Measurements from ENCODE around the gene HSPG2.

Gene HSPG2

GRCh38 chr1:21814981-21815582 lies 122.0 kb downstream of the HSPG2 start:
- no peak for TF ChIP-seq CTCF (conservative IDR thresholded peaks at IDR 0.05; ENCODE audit: low read depth, low read length)
- Histone ChIP-seq H3K27ac (no peak overlapping the region), H3K9ac (no peak overlapping the region), H3K4me3 (IDR thresholded peaks at IDR 0.05; ENCODE audit: insufficient read depth, low read depth, low read length) (no peak overlapping the region), H2AFZ (ENCODE audit: low read depth) (no peak overlapping the region), H3K27me3 (ENCODE audit: insufficient read depth, low read depth) (no peaks in the 10 kb centered on the region), H3K79me2 (ENCODE audit: insufficient read depth, low read depth) (no peaks in the 10 kb centered on the region), H3K4me1 (ENCODE audit: low read depth, poor library complexity, severe bottlenecking) (no peaks in the 10 kb centered on the region), H3K4me2 (no peak overlapping the region), H4K20me1 (ENCODE audit: insufficient read depth) (no peaks in the 10 kb centered on the region), H3K36me3 (ENCODE audit: insufficient read depth) (no peaks in the 10 kb centered on the region)

- no peaks in the 10 kb centered on the region for H3K27me3 ChIP-seq (ENCODE audit: insufficient read depth, low read depth)
- no peaks in the 10 kb centered on the region for H3K36me3 ChIP-seq (ENCODE audit: insufficient read depth)
- no peak overlapping the region for H2AFZ ChIP-seq (ENCODE audit: low read depth)
- H3K9ac ChIP-seq = no peak overlapping the region
- H3K79me2 ChIP-seq (ENCODE audit: insufficient read depth, low read depth) = no peaks in the 10 kb centered on the region
- H3K4me3 ChIP-seq (IDR thresholded peaks at IDR 0.05; ENCODE audit: insufficient read depth, low read depth, low read length) = no peak overlapping the region
- TF ChIP-seq CTCF (conservative IDR thresholded peaks at IDR 0.05; ENCODE audit: low read depth, low read length) = no peak
- H4K20me1 ChIP-seq (ENCODE audit: insufficient read depth) = no peaks in the 10 kb centered on the region
- H3K27ac ChIP-seq = no peak overlapping the region
- no peaks in the 10 kb centered on the region for H3K4me1 ChIP-seq (ENCODE audit: low read depth, poor library complexity, severe bottlenecking)
- H3K4me2 ChIP-seq = no peak overlapping the region
These were observed 122.7 kb downstream of the HSPG2 start for GRCh38 chr1:21814241-21814918.

GRCh38 chr1:21813542-21813941 lies 123.6 kb downstream of the HSPG2 start:
- no peak for TF ChIP-seq CTCF (conservative IDR thresholded peaks at IDR 0.05; ENCODE audit: low read depth, low read length)
- no peaks in the 10 kb centered on the region for H3K27me3 ChIP-seq (ENCODE audit: insufficient read depth, low read depth)
- H3K27ac ChIP-seq = no peak overlapping the region
- H3K9ac ChIP-seq = no peak overlapping the region
- no peak overlapping the region for H3K4me3 ChIP-seq (IDR thresholded peaks at IDR 0.05; ENCODE audit: insufficient read depth, low read depth, low read length)
- H2AFZ ChIP-seq (ENCODE audit: low read depth) = no peak overlapping the region
- no peak overlapping the region for H3K4me2 ChIP-seq
- H3K36me3 ChIP-seq (ENCODE audit: insufficient read depth) = no peaks in the 10 kb centered on the region
- no peaks in the 10 kb centered on the region for H4K20me1 ChIP-seq (ENCODE audit: insufficient read depth)
- H3K79me2 ChIP-seq (ENCODE audit: insufficient read depth, low read depth) = no peaks in the 10 kb centered on the region
- no peaks in the 10 kb centered on the region for H3K4me1 ChIP-seq (ENCODE audit: low read depth, poor library complexity, severe bottlenecking)

- H3K27me3 ChIP-seq (ENCODE audit: insufficient read depth, low read depth) = no peaks in the 10 kb centered on the region
- H3K9ac ChIP-seq = no peak within 1 kb of the TSS
- no peaks in the 10 kb centered on the region for H4K20me1 ChIP-seq (ENCODE audit: insufficient read depth)
- no peak within 1 kb of the TSS for H3K4me3 ChIP-seq (IDR thresholded peaks at IDR 0.05; ENCODE audit: insufficient read depth, low read depth, low read length)
- H2AFZ ChIP-seq (ENCODE audit: low read depth) = no peak within 1 kb of the TSS
- TF ChIP-seq CTCF (conservative IDR thresholded peaks at IDR 0.05; ENCODE audit: low read depth, low read length) = no peak
- H3K36me3 ChIP-seq (ENCODE audit: insufficient read depth) = no peaks in the 10 kb centered on the region
- H3K4me1 ChIP-seq (ENCODE audit: low read depth, poor library complexity, severe bottlenecking) = no peaks in the 10 kb centered on the region
- no peak within 1 kb of the TSS for H3K27ac ChIP-seq
- H3K79me2 ChIP-seq (ENCODE audit: insufficient read depth, low read depth) = no peaks in the 10 kb centered on the region
- no peak within 1 kb of the TSS for H3K4me2 ChIP-seq
These were observed 125.2 kb downstream of the HSPG2 start, which contains the start of gene LDLRAD2 for GRCh38 chr1:21811875-21812305. Gene LDLRAD2, plus strand, starts transcription at chr1:21812265. Its CDS starts 187 bp downstream, at chr1:21812452.

All from KMS-11 (cell line).